GM12801 (cell line): ENCODE measurements around the gene ACBD6.

ENCODE experiments used
- TF ChIP-seq, protein P1 (sequence below): IDR thresholded peaks from one replicate; pipeline ENCODE4 v1.5.1; 2011; ENCODE audit warnings: control low read depth; ENCODE audit not compliant: insufficient read length; ENCODE audit errors: extremely low read depth

The ACBD6 gene

GRCh38 chr1:180269645-180270529 is 232.5 kb downstream of the ACBD6 start:
- TF ChIP-seq, protein P1, sequence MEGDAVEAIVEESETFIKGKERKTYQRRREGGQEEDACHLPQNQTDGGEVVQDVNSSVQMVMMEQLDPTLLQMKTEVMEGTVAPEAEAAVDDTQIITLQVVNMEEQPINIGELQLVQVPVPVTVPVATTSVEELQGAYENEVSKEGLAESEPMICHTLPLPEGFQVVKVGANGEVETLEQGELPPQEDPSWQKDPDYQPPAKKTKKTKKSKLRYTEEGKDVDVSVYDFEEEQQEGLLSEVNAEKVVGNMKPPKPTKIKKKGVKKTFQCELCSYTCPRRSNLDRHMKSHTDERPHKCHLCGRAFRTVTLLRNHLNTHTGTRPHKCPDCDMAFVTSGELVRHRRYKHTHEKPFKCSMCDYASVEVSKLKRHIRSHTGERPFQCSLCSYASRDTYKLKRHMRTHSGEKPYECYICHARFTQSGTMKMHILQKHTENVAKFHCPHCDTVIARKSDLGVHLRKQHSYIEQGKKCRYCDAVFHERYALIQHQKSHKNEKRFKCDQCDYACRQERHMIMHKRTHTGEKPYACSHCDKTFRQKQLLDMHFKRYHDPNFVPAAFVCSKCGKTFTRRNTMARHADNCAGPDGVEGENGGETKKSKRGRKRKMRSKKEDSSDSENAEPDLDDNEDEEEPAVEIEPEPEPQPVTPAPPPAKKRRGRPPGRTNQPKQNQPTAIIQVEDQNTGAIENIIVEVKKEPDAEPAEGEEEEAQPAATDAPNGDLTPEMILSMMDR = no peak

GRCh38 chr1:180268556-180269075 is 233.8 kb downstream of the ACBD6 start:
- TF ChIP-seq, protein P1 = no peak

GRCh38 chr1:180267761-180268555 is 234.4 kb downstream of the ACBD6 start:
- TF ChIP-seq, protein P1 = no peak

DNA sequence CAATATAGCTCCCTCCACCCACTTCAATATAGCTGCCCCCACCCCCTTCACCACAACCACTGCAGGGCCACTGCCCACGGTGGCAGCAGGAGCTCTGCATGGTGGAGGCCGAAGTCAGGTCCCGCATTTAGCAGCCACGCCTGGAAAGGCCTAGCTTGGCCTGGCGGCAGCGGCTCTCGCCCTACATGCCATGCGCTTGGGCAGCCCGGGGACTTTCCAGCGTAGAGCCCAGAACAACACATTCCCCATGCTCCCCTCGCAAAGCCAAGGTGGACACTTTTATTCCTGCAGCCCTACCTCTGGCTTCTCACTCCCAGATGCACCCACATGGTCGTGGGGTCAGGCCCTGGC is 235.2 kb downstream of the ACBD6 start:
- TF ChIP-seq, protein P1 = no peak

DNA sequence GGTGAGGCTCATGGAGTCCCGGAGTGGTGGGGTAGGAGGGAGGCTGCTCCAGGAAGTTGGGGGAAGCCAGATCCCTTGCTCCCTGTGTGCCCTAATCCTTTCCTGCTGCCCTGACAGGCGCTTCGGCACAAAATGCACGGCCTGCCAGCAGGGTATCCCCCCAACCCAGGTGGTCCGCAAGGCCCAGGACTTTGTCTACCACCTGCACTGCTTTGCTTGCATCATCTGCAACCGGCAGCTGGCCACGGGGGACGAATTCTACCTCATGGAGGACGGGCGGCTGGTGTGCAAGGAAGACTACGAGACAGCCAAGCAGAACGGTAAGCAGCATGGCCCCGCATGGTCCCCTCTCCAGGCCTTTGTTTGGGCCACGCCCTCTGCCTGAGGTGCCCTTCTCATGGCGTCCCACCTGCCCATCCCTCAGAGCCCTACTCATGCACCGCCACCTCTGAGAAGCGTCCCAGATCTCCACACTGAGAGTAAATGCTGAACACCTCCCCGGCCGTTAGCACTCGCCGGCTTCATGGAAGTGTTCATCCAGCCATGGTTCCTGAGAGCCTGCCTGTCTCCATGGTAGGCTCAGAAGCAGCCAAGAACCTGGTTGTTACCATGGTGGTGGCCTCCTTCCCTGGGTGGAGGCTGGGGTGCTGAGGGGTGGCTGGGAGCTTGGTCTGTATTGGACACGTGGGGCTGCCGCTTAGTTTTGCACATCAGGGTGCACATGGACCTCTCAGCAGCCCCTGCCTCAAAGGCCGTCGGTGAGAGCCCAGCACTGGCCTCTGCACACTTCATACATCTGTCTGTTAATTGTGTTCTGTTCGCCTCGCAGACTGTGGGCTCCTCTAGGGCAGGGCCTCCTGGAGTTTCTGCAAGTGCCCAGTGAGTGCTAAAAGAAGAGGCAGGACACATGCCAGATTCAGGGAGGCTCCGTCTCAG is 235.8 kb downstream of the ACBD6 start:
- TF ChIP-seq, protein P1 = no peak

- TF ChIP-seq, protein P1 = no peak
Observed at GRCh38 chr1:180265871-180266270, 236.5 kb downstream of the ACBD6 start.

DNA sequence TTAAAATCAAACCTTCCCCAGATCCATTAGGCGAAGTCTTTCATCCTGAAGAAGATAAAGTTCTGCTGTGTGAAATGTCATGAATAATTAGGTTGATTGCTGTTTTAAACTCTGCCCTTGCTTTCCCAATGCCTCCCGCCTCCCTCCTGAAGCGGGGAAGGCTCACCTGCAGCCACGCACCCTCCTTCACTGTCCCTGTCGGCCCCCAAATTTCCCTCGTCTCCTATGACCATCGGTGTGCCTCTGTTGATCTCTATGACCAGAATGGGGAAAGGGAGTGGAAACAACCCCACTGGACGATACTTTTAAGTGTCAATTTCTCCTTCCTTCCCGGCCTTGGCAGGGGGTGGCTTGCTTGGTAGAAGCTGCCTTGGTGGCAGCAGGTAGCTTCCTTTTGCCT is 237.2 kb downstream of the ACBD6 start:
- TF ChIP-seq, protein P1 = no peak
